ENCODE data around the gene WDR72.

Gene WDR72

GRCh38 chr15:53665930-53666329, 93.5 kb downstream of the WDR72 start:
- H3K4me3 ChIP-seq (replicated peaks; ENCODE audit: insufficient read depth, low read length) = no peak overlapping the region
- TF ChIP-seq POLR2AphosphoS5 (IDR thresholded peaks at IDR 0.05; ENCODE audit: low read depth) = no peak
- no peak for TF ChIP-seq GABPA (IDR thresholded peaks at IDR 0.05; ENCODE audit: low read depth)
- TF ChIP-seq CTCF (IDR thresholded peaks at IDR 0.05; ENCODE audit: insufficient read depth, low read length) = no peak
- TF ChIP-seq REST (IDR thresholded peaks at IDR 0.05; ENCODE audit: insufficient replicate concordance, low read depth) = no peak
- no peak for TF ChIP-seq SPI1 (IDR thresholded peaks at IDR 0.05; ENCODE audit: borderline replicate concordance, low read depth)
- H3K27ac ChIP-seq (replicated peaks) = no peak overlapping the region
- no peaks in the 10 kb centered on the region for H3K27me3 ChIP-seq (ENCODE audit: insufficient read depth, poor library complexity, severe bottlenecking)
- no peak for DNase-seq (ENCODE audit: low read depth in 1 of 2, low spot score in 1 of 2)

- Histone ChIP-seq H3K27me3 (ENCODE audit: insufficient read depth, poor library complexity, severe bottlenecking) (no peaks in the 10 kb centered on the region), H3K27ac (replicated peaks) (no peak overlapping the region), H3K4me3 (replicated peaks; ENCODE audit: insufficient read depth, low read length) (no peak overlapping the region)
- TF ChIP-seq CTCF (IDR thresholded peaks at IDR 0.05; ENCODE audit: insufficient read depth, low read length) = no peak
- TF ChIP-seq POLR2AphosphoS5 (IDR thresholded peaks at IDR 0.05; ENCODE audit: low read depth) = no peak
- no peak for DNase-seq (ENCODE audit: low read depth in 1 of 2, low spot score in 1 of 2)
These were observed 100.5 kb downstream of the WDR72 start for GRCh38 chr15:53658827-53659555.

- TF ChIP-seq CTCF (IDR thresholded peaks at IDR 0.05; ENCODE audit: insufficient read depth, low read length) = no peak
- no peak for DNase-seq (ENCODE audit: low read depth in 1 of 2, low spot score in 1 of 2)
- Histone ChIP-seq H3K4me3 (replicated peaks; ENCODE audit: insufficient read depth, low read length) (no peak overlapping the region), H3K27me3 (ENCODE audit: insufficient read depth, poor library complexity, severe bottlenecking) (no peaks in the 10 kb centered on the region), H3K27ac (replicated peaks) (no peak overlapping the region)
These were observed 101.2 kb downstream of the WDR72 start for GRCh38 chr15:53658255-53658654.

- Histone ChIP-seq H3K27me3 (ENCODE audit: insufficient read depth, poor library complexity, severe bottlenecking) (no peaks in the 10 kb centered on the region), H3K27ac (replicated peaks) (no peak overlapping the region), H3K4me3 (replicated peaks; ENCODE audit: insufficient read depth, low read length) (no peak overlapping the region)
- no peak for DNase-seq (ENCODE audit: low read depth in 1 of 2, low spot score in 1 of 2)
- TF ChIP-seq GABPA (IDR thresholded peaks at IDR 0.05; ENCODE audit: low read depth) = no peak
- no peak for TF ChIP-seq CTCF (IDR thresholded peaks at IDR 0.05; ENCODE audit: insufficient read depth, low read length)
- TF ChIP-seq SPI1 (IDR thresholded peaks at IDR 0.05; ENCODE audit: borderline replicate concordance, low read depth) = no peak
- no peak for TF ChIP-seq REST (IDR thresholded peaks at IDR 0.05; ENCODE audit: insufficient replicate concordance, low read depth)
- TF ChIP-seq POLR2AphosphoS5 (IDR thresholded peaks at IDR 0.05; ENCODE audit: low read depth) = no peak
These were observed 110.5 kb downstream of the WDR72 start for GRCh38 chr15:53648934-53649333.
